B cell (primary cell): ENCODE results near the gene CD247. TPM values are rescaled to one million over a fixed set of nuclear protein-coding genes. Genes with fewer than 3 reads are reported as not detected.

Experiments
- ATAC-seq: fragments of 200-7000 bp; cut with Tn5 transposase; one replicate; pipeline ENCODE4 v1.10.0; 2021; ENCODE audit warnings: low read depth, mild to moderate bottlenecking, moderate number of reproducible peaks, moderate library complexity
- CTCF ChIA-PET: fragments of 350-600 bp; sonication (Branson Sonifier 250); formaldehyde crosslinking; loops from one replicate; lab custom pipeline; 2021; ENCODE audit warnings: antibody characterized with exemption, inconsistent platforms; lab: Charles Lee
- POLR2A ChIA-PET: fragments of 350-600 bp; sonication (Branson Sonifier 250); formaldehyde crosslinking; loops from one replicate; lab custom pipeline; 2021; ENCODE audit warnings: antibody characterized with exemption; lab: Charles Lee
- DNase-seq: peaks from one replicate; pipeline ENCODE4 v3.0.0; 2013
- H2AFZ ChIP-seq: 2 replicates; pipeline ENCODE4 v1.6.1; 2012; ENCODE audit warnings: mild to moderate bottlenecking, low read depth, low read length; ENCODE audit not compliant: insufficient read depth, poor library complexity, severe bottlenecking
- H3K27ac ChIP-seq, 2 donors: 1 replicate in 1 of 2; 2 replicates in 1 of 2; pipeline ENCODE4 v1.5.1; 2012 to 2013; ENCODE audit warnings: low read length in 2 of 2, mild to moderate bottlenecking in 2 of 2, moderate library complexity in 1 of 2
- H3K27me3 ChIP-seq, 4 experiments: fragments of 200-600 bp in 1 of 4; sonication (generic) in 1 of 4; replicated peaks in 1 of 4; 1 replicate in 2 of 4; 2 replicates in 2 of 4; pipeline versions ENCODE4 v1.6.1 to v1.7.0; 2013 to 2016; ENCODE audit warnings: low read length in 3 of 4, mild to moderate bottlenecking in 2 of 4, mixed read lengths in 1 of 4, moderate library complexity in 1 of 4; ENCODE audit not compliant: insufficient read depth in 4 of 4, control insufficient read depth in 3 of 4; ENCODE audit errors: control extremely low read depth in 1 of 4
- H3K36me3 ChIP-seq, 2 experiments: replicated peaks in 1 of 2; 1 replicate in 1 of 2; 2 replicates in 1 of 2; pipeline versions ENCODE4 v1.6.1 to v1.7.1; 2013; ENCODE audit warnings: low read length in 1 of 2; ENCODE audit not compliant: insufficient read depth in 2 of 2, control insufficient read depth in 1 of 2; ENCODE audit errors: control extremely low read depth in 1 of 2, extremely low read depth in 1 of 2
- H3K4me1 ChIP-seq, 2 donors: fragments of 200-600 bp in 1 of 2; sonication (generic) in 1 of 2; 1 replicate in 1 of 2; 2 replicates in 1 of 2; pipeline versions ENCODE4 v1.5.1 to v1.6.1; 2013 to 2017; ENCODE audit warnings: low read length in 2 of 2; ENCODE audit not compliant: control insufficient read depth in 2 of 2, insufficient read depth in 2 of 2
- H3K4me2 ChIP-seq: replicated peaks from 2 replicates; pipeline ENCODE3; 2012; ENCODE audit warnings: mild to moderate bottlenecking, low read depth, low read length; ENCODE audit not compliant: poor library complexity, severe bottlenecking
- H3K4me3 ChIP-seq, 5 experiments: fragments of 200-600 bp in 1 of 5; sonication (generic) in 1 of 5; 1 replicate in 3 of 5; 2 replicates in 2 of 5; pipeline versions ENCODE4 v1.5.1 to v1.7.0; 2011 to 2016; ENCODE audit warnings: low read length in 4 of 5, mild to moderate bottlenecking in 4 of 5, low read depth in 2 of 5, control low read depth in 1 of 5, moderate library complexity in 1 of 5; ENCODE audit not compliant: insufficient read depth in 1 of 5; ENCODE audit errors: control extremely low read depth in 1 of 5, extremely low read depth in 1 of 5
- H3K79me2 ChIP-seq: fragments of 200-600 bp; sonication (generic); one replicate; pipeline ENCODE4 v1.6.0; 2016; ENCODE audit warnings: low read length; ENCODE audit not compliant: control insufficient read depth, insufficient read depth
- H3K9ac ChIP-seq: fragments of 200-600 bp; sonication (generic); 2 replicates; pipeline ENCODE4 v1.6.1; 2017; ENCODE audit warnings: mild to moderate bottlenecking, low read length, moderate library complexity
- H3K9me3 ChIP-seq, 3 donors: one replicate each; pipeline versions ENCODE4 v1.6.1 to v1.7.1; 2013; ENCODE audit warnings: low read length in 2 of 3; ENCODE audit not compliant: control insufficient read depth in 2 of 3, insufficient read depth in 1 of 3; ENCODE audit errors: control extremely low read depth in 1 of 3
- H4K20me1 ChIP-seq: 2 replicates; pipeline ENCODE4 v1.6.0; 2012; ENCODE audit warnings: mild to moderate bottlenecking, low read length; ENCODE audit not compliant: insufficient read depth, control insufficient read depth, poor library complexity, severe bottlenecking
- H3K27ac Mint-ChIP-seq: one replicate; pipeline ENCODE4 v1.8.0; 2021; ENCODE audit warnings: mixed read lengths
- H3K27me3 Mint-ChIP-seq: one replicate; pipeline ENCODE4 v1.8.0; 2021; ENCODE audit warnings: mixed read lengths
- H3K4me1 Mint-ChIP-seq: one replicate; pipeline ENCODE4 v1.8.0; 2021; ENCODE audit warnings: mixed read lengths
- H3K4me3 Mint-ChIP-seq: one replicate; pipeline ENCODE4 v1.8.0; 2021; ENCODE audit warnings: mixed read lengths
- H3K9me3 Mint-ChIP-seq: one replicate; pipeline ENCODE4 v1.8.0; 2022; ENCODE audit warnings: mixed read lengths; ENCODE audit not compliant: insufficient read depth
- CTCF ChIP-seq: fragments of 200-600 bp; IDR thresholded peaks from one replicate; pipeline ENCODE4 v1.8.0; 2022; ENCODE audit warnings: antibody characterized with exemption, mild to moderate bottlenecking
- EZH2 ChIP-seq: IDR thresholded peaks from 2 replicates; pipeline ENCODE4 v1.6.1; 2012; ENCODE audit warnings: borderline replicate concordance, low read depth, mild to moderate bottlenecking, moderate library complexity, low read length; ENCODE audit not compliant: insufficient read depth, poor library complexity, severe bottlenecking
- WGBS: methylation state at CpG from one replicate; pipeline ENCODE4 v1.1.5; 2013; ENCODE audit warnings: missing lambda C conversion rate; ENCODE audit not compliant: insufficient coverage; 5-methylcytosine and 5-hydroxymethylcytosine counted together
- intact Hi-C: fragments of 100-400 bp; cut with micrococcal nuclease; formaldehyde crosslinking; loops from one replicate; pipeline ENCODE4 v1.10.0; 2022
- polyA plus RNA-seq: library from polyadenylated mRNA; depleted of rRNA; stranded (reverse); fragments of >200 nt; gene quantifications from 2 replicates; pipeline ENCODE4 v1.2.3, GENCODE V29; 2012
- total RNA-seq, 2 donors: library from RNA; stranded (reverse); fragments of 120-200 nt in 1 of 2; gene quantifications; 1 replicate in 1 of 2; 2 replicates in 1 of 2; pipeline versions ENCODE4 v1.2.3 to v1.2.4, GENCODE V29; 2013 to 2022

The CD247 gene
- total and polyA plus RNA-seq, 2 donors (not counting 1 experiment from before 2014, with no cell fraction given), result 2.5 to 10.8 TPM

DNA sequence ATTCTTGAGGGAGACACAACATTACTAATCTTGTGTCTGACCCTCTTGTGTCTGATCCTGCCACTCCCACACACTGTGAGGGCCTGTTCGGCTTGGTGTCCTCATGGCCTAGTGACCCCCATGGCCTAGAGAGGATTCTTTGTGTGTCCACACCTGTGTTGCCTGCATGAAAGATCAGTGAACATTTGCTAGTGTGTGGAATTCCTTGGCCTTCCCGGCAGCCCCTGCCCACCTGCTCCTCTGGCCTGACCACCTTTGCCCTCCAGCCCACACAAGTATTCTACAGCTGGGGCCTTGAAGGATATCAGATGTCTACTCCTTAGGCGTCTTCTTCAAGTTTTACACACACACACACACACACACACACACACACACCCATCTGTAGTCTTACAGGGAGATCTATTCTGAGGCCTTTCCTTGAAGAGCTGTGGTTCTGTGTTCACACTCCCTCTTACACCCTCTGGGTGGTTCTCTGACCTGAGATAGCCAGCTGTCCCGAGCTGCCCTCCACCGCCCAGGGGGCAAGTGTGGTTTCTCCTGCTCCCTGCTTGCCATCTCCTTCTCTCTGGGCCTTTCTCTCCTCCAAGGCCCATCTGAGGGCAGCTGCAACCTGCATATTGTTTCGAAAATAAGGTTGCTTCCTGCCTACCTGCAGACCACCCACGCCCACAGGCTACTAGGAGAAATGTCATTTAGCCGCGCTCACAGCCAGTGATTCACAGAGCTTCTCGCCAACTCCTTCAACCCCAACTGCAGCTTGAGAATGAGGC, 45.4 kb downstream of the CD247 start:
- Histone ChIP-seq H3K79me2 (no peaks in the 10 kb centered on the region), H3K4me2 (no peak overlapping the region), H3K4me3 (no peak overlapping the region), H4K20me1 (no peaks in the 10 kb centered on the region), H3K27ac (no peak overlapping the region), H3K36me3 (no peaks in the 10 kb centered on the region), H2AFZ (no peak overlapping the region), H3K27me3 (peaks cover 0 to 6% (median 2%) of the 10 kb centered on the region in 4 experiments), H3K4me1 (no peaks in the 10 kb centered on the region), H3K9me3 (no peaks in the 10 kb centered on the region), H3K9ac (no peak overlapping the region)
- no peak for ATAC-seq
- Mint-ChIP-seq H3K9me3 (no peaks in the 10 kb centered on the region), H3K27me3 (peaks cover 25% of the 10 kb centered on the region), H3K27ac (no peak overlapping the region), H3K4me3 (no peak overlapping the region), H3K4me1 (no peaks in the 10 kb centered on the region)
- 95% methylated on average over 6 of the region's 10 CpGs for WGBS
- ChIA-PET CTCF (interaction anchor here (0.6 to 1.0 kb wide), 2 partner anchors 8 to 61 kb away, joined by 3 to 4 read pairs; no protein-coding TSS in a partner anchor), POLR2A (no interaction called here)
- TF ChIP-seq EZH2, result no peak
- DNase-seq, result no peak
- intact Hi-C loops, result no loop called here

GRCh38 chr1:167471568-167471967, 46.8 kb downstream of the CD247 start:
- H3K36me3 ChIP-seq, result no peaks in the 10 kb centered on the region
- H3K4me2 ChIP-seq, result no peak overlapping the region
- H3K27me3 Mint-ChIP-seq, result peaks cover 25% of the 10 kb centered on the region
- ChIA-PET CTCF (no interaction called here), POLR2A (interaction anchor here (0.7 kb wide), 1 partner anchor 15 kb away, joined by 10 read pairs; no protein-coding TSS in a partner anchor)
- no peak overlapping the region for H2AFZ ChIP-seq
- WGBS, result no CpG with 5 or more reads among the region's 5 CpGs
- H3K4me1 Mint-ChIP-seq, result no peaks in the 10 kb centered on the region
- H3K79me2 ChIP-seq, result no peaks in the 10 kb centered on the region
- DNase-seq (no peak), ATAC-seq (no peak)
- no peak overlapping the region for H3K27ac Mint-ChIP-seq
- peaks cover 0 to 6% (median 2%) of the 10 kb centered on the region in 4 experiments for H3K27me3 ChIP-seq
- no peak overlapping the region for H3K4me3 ChIP-seq
- intact Hi-C loops, result no loop called here
- no peak overlapping the region for H3K9ac ChIP-seq
- H3K4me3 Mint-ChIP-seq, result no peak overlapping the region
- no peaks in the 10 kb centered on the region for H4K20me1 ChIP-seq
- H3K9me3 ChIP-seq, result no peaks in the 10 kb centered on the region
- TF ChIP-seq CTCF, result no peak
- TF ChIP-seq EZH2, result no peak
- no peak overlapping the region for H3K27ac ChIP-seq
- no peaks in the 10 kb centered on the region for H3K4me1 ChIP-seq
- H3K9me3 Mint-ChIP-seq, result no peaks in the 10 kb centered on the region
